Skeletal muscle cell (primary cell): ENCODE measurements around the gene SYN1.

Experiments used
- DNase-seq: peaks from one replicate; pipeline ENCODE4 v3.0.0-alpha.2; 2010; ENCODE audit warnings: low read depth
- H3K4me3 ChIP-seq: 2 replicates; pipeline ENCODE4 v1.5.1; 2011; ENCODE audit warnings: low read depth, mild to moderate bottlenecking, control low read depth, low read length, moderate library complexity

SYN1 gene

GRCh38 chrX:47577424-47577823 is 42.2 kb downstream of the SYN1 start:
- H3K4me3 ChIP-seq, result no peak overlapping the region
- no peak for DNase-seq

DNA sequence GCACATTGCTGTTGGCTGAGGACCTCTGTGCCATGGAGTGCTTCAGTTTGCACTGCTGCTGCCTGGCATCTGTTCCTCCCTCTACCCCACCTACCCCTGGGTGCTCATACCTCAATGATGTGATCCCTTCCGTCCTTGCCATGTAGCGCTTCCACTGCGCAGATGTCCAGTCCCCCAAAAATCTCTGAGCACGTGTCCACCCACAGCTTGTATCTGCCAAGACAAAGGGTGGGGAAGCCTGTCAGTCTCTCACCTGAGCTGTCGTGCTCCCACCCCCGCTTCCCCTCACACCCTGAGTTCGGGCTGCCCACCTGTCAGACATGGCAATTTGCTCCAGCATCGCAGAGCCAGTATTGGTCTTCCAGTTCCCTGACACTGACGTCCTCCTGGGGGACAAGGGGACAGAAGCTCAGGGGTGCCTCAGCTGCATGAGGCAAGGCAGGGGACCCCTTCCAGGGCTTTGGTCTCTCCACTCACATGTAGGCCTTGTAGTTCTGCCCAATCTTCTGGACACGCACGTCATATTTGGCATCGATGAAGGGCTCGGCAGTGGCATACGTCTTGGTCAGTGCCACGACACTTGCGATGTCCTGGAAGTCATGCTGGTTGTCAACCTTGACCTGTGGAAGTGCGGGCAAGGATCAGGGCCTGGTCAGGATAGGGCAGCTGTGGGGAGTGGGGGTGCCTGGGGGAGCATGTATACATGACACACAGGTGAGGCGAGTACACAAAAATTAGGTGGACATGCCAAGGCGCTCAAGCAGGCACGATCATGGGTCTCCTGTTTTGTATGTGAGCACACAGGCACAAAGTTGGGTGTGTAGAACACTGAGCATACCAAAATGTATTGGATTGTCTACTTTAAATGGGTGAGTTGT is 43.4 kb downstream of the SYN1 start:
- DNase-seq, result no peak
- H3K4me3 ChIP-seq, result no peak overlapping the region

DNA sequence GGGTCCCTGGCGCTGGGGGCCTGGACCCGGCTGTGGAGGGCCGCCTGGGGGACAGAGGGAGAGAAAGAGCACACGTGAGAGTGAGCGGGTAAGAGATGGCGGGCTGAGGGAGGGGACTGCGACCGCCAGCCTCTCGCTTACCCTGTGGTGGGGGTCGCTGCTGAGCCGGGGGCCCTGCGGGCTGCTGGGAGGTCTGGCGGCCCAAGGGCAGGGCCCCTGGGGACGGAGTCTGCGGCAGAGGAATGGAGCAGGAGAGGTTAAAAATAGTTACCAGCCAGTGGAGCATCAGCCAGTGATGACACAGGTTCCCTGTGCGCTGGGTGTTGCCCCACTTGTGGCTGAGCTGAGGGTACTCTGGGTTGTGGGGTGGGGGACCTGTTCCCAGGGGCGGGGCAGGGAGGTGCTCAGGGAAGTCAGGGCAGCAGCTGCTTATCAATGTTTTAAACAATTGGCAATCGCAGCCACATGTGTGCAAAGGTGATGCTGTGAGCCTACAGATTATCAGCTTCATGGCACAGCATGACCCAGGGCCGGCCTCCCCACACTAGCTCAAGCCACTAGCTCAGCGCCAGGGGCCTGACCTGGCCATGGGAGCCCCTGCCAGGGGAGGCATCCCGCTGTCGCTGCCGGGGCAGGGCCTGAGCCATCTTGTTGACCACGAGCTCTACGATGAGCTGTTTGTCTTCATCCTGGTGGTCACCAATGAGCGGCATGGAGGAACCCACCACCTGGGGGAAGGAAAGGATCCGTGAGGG is 44.9 kb downstream of the SYN1 start:
- no peak for DNase-seq
- peak overlapping the region; percentile 5 for H3K4me3 ChIP-seq

- H3K4me3 ChIP-seq, result peak overlapping the region; percentile 23
- no peak for DNase-seq
These were observed 45.5 kb downstream of the SYN1 start for GRCh38 chrX:47574076-47574546.

GRCh38 chrX:47573341-47574075 is 46.1 kb downstream of the SYN1 start:
- H3K4me3 ChIP-seq, result peak overlapping the region; percentile 23
- DNase-seq, result no peak

- H3K4me3 ChIP-seq, result no peak overlapping the region
These were observed 46.8 kb downstream of the SYN1 start for GRCh38 chrX:47572773-47573340.

GRCh38 chrX:47571896-47572295 is 47.8 kb downstream of the SYN1 start:
- no peak for DNase-seq
- H3K4me3 ChIP-seq, result no peak overlapping the region

More at GRCh38 chrX:47572773-47573340, 46.8 kb downstream of the SYN1 start:
- no peak for DNase-seq

GRCh38 chrX:47571215-47571614 is 48.4 kb downstream of the SYN1 start:
- no peak overlapping the region for H3K4me3 ChIP-seq
- DNase-seq, result no peak

GRCh38 chrX:47570794-47571193 is 48.9 kb downstream of the SYN1 start:
- no peak overlapping the region for H3K4me3 ChIP-seq
- DNase-seq, result no peak

DNA sequence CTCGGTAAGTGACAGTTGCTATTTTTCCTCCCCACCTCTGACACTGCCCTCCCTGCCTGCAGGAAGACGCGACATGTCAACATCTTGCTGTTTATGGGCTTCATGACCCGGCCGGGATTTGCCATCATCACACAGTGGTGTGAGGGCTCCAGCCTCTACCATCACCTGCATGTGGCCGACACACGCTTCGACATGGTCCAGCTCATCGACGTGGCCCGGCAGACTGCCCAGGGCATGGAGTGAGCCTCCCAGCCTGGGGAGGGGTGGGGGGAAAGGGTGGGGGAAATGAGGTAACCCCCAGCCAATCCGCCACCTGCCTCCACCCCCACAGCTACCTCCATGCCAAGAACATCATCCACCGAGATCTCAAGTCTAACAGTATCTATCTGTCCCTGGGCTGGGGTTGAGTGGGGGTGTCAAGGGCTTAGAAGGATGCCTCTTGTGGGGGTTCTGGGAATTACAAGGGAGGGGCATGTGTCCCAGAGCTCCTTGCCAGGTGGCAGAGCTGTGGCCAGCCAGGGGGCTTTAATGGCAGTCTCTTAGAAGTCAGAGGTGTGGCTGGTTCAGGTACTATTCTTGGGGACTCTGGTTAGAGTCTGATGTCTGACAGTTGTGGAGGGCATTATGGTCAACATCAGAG is 50.9 kb downstream of the SYN1 start:
- no peak for DNase-seq
- H3K4me3 ChIP-seq, result no peak overlapping the region

- H3K4me3 ChIP-seq, result no peak overlapping the region
- no peak for DNase-seq
These were observed 52.8 kb downstream of the SYN1 start for GRCh38 chrX:47566841-47567240.

DNA sequence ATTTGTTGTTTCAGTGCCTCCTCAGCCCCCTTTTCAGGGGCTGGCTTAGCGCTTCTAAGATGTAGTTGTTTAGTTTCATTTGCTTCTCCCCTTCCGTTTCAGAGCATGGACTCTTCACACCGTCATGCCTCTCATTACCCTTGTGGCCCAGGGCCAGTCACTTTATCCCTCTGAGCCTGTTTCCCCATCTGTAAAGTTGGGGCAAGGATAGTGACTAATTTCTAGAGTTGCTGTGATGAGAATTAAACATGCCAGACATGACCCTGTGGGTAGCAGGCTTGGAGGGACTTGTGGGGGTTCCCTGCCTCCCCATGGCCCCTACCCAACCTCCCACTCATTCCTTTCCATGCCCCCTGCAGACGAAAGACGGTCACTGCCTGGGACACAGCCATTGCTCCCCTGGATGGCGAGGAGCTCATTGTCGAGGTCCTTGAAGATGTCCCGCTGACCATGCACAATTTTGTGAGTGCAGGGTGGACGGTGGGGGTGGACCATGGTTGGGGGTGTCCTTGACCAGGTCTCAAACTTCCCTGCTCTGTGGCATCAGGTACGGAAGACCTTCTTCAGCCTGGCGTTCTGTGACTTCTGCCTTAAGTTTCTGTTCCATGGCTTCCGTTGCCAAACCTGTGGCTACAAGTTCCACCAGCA is 55.1 kb downstream of the SYN1 start:
- no peak for DNase-seq
- no peak overlapping the region for H3K4me3 ChIP-seq

- DNase-seq, result no peak
- no peak overlapping the region for H3K4me3 ChIP-seq
These were observed 55.8 kb downstream of the SYN1 start for GRCh38 chrX:47563801-47564315.

- no peak for DNase-seq
- no peak overlapping the region for H3K4me3 ChIP-seq
These were observed 56.9 kb downstream of the SYN1 start for GRCh38 chrX:47562615-47563243.

DNA sequence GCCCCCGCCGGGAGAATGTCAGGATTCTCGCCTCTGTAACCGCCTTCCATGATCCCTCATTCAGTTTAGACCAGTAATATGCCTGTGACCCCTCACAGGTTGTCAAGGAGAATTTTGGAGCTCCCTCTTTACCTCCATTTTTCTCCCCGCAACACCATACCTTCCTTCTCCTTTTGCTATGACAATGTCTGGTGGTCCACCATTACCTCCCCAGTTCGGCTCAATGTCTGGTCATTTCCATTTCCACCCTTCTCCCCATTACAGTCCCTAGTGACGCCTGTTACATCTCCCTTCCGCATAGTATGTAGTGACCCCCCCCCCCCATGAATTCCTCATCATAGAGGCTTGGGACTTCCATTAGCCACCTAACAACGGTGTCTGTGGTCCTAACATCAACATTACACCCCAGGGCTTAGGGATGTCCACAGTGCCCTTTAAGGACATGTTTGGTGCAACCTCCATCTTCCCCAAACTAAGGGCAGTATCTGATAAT is 58.0 kb downstream of the SYN1 start:
- no peak for DNase-seq
- H3K4me3 ChIP-seq, result peak overlapping the region; percentile 66

DNA sequence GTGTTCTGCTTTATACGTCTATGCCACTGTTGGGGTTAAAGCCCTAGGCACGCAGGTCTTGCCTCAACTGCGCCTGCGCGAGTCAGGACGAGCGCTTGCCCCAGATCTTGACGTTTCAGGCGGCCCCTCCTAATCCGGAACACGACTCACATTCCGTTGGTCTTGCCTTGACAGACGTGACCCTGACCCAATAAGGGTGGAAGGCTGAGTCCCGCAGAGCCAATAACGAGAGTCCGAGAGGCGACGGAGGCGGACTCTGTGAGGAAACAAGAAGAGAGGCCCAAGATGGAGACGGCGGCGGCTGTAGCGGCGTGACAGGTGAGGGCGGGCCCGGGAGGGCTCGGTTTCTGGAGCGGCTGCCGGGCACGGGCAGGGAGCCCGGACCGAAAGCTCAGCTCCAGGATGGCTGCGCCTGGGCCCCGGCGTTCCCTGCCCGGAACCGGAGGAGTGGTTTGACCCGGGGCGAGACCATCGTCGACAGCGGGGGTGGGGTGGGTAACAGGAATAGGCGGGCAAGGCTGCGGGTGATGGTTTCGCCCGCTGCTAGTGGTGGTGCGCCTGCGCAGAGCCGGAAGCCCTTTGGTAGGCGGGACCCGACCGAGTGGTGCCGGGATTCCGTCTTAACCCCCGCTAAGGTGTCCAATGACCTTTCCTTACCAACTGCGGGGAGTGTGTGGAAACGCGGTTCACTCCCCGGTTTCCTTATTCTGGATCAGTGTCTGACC is 58.6 kb downstream of the SYN1 start, which contains the start of gene ARAF:
Gene ARAF (plus strand): TSS at position 272 of the 725 bp plus-strand sequence. CDS start 1,763 bp downstream, outside the sequence.
- H3K4me3 ChIP-seq, result peak within 1 kb of the TSS; percentile 66
- peak; percentile 97 for DNase-seq
